ENCODE results near the gene SNRPA1. TPM values are rescaled to one million over a fixed set of nuclear protein-coding genes. Genes with fewer than 3 reads are reported as not detected.

SNRPA1 gene
- total RNA-seq, 4 donors from 2014 or later = 3.2 to 56.4 (median 25.7) TPM

DNA sequence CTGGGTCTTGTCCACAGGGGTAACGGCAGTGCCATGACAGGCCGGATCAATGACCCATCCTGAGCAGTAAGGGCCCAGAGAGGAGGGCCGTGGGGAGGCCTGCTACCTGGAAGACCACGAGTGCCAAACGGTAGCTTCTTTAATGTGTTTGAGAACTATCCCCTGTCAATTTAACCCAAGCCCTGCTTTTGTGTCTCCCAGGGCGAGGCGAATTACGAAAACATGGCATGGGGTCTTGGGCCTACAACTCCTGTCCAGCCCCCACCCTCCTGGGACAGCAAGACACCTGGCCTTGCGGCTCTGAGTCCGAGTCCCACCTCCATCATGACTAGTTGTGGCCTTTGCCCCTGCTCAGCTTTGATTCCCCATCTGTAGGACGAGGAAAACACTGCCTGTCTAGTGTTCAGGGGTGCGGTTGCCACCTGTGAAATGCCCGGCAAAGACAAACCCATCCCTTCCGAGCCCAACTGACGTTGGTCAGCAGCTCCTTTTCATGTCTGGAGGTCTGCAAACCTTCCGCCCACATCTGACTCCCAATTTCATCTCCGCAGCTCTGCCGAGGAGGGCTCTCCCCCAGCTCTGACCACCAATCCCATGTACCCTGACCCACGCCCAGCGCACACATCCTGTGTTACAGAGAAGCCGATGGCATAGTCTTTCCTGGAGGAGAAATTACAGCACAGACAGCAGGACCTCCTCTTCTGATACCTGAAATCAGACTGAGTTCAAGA lies 28.9 kb upstream of the SNRPA1 start:
- no peaks in the 10 kb centered on the region for H3K27me3 ChIP-seq
- no peak overlapping the region for H3K27ac ChIP-seq
- H3K9me3 ChIP-seq = no peaks in the 10 kb centered on the region
- no peaks in the 10 kb centered on the region for H3K36me3 ChIP-seq
- intact Hi-C loops (cut with DNase I; ENCODE audit: low total_unique reads) = no loop called here
- H3K4me1 ChIP-seq = no peaks in the 10 kb centered on the region
- DNase-seq = no peak
- TF ChIP-seq CTCF (IDR thresholded peaks at IDR 0.05) (no peak), POLR2A (IDR thresholded peaks at IDR 0.05) (no peak)
- no peak overlapping the region for H3K4me3 ChIP-seq

DNA sequence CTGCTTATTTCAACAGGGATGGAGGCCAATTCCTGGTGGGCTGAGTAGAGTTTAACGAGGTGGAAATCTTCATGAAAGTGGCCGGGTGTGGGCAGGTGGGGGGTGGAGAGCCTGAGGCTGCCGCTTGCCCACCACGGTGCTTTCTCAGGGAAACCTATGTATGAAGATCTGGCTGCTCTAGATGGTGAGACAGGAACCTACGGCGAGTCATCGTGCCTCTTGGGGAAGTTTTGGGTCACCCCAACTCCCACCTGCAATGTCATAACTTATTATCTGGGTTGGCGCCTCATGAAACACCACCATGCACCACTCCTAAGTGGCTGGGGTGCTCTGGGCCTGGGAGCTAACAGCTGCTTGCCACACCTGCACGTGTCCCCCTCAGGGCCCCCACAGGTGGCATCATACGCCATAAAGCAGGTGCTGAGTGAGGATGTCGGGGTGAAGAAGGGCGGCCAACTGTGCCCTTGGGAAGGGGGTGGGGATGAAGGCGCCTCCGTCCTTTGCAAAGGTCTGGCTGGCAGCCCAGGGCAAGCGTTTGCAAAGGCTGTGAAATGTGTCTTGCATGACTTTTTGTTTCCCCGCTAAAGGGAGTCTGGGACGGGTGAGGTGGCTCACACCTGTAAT lies 27.9 kb upstream of the SNRPA1 start:
- H3K4me3 ChIP-seq = no peak overlapping the region
- TF ChIP-seq POLR2A (IDR thresholded peaks at IDR 0.05) (no peak), CTCF (IDR thresholded peaks at IDR 0.05) (no peak)
- H3K36me3 ChIP-seq = no peaks in the 10 kb centered on the region
- intact Hi-C loops (cut with DNase I; ENCODE audit: low total_unique reads) = no loop called here
- no peak for DNase-seq
- no peak overlapping the region for H3K27ac ChIP-seq
- no peaks in the 10 kb centered on the region for H3K4me1 ChIP-seq
- no peaks in the 10 kb centered on the region for H3K9me3 ChIP-seq
- no peaks in the 10 kb centered on the region for H3K27me3 ChIP-seq

DNA sequence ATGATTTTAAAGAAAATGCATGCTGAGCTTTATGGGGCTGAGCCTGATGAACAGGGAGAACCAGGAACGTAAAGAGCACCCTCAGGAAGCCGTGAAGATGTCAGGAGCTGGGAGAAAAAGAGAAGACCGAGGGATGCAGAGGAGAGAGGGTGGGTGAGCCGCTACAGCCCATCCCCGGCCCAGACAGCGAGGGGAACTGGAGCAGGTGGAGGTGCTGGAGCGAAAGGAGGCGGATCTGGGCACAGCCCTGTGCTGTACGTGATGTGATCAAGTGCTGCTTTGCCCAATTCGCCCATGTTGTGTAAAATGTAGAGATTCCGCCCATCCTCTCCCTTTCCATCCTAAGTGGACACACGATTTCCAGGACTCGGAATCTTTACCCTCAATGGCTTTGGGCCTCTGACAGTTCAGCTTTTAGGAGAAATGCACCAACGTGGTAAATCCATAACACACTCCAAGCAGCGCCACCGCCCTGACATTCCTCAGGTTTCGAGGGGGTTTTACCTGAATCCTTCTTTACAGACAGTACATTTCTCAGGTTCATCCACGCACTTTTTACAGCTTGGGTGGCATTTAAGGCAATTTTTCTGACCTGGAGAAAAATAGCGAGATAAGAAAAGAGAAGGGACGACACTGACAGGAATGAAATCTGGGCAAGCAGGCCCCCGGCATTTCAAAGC lies 27.1 kb upstream of the SNRPA1 start:
- H3K9me3 ChIP-seq = no peaks in the 10 kb centered on the region
- DNase-seq = no peak

DNA sequence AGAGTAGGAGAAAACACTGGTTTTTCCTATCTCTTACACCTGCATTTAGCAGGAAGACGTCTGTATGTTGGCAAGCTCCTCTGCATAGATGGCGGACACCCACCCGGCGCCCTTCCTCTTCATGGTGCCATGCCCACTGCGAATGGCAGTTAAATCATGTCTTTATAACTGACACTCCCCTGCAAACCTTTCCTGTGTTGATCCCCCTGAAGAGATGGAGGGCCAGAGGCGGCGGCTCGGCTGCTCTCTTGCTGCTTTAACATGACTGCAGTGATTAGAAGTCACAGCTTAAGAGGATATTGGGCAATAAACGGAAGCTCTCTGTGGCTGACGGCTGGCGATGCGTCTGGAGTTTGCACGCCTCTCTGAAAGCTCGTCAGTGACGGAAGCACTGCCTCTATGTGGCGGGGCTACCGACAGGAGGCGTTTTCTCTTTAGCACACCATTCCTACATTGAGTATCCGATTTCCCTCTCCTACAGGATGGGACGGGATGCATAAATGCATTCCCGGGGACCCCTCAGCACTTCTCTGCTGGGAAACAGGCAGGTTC lies 25.5 kb upstream of the SNRPA1 start:
- DNase-seq = no peak
- Histone ChIP-seq H3K36me3 (no peaks in the 10 kb centered on the region), H3K27me3 (no peaks in the 10 kb centered on the region), H3K9me3 (no peaks in the 10 kb centered on the region), H3K4me3 (no peak overlapping the region), H3K4me1 (no peaks in the 10 kb centered on the region), H3K27ac (no peak overlapping the region)
- TF ChIP-seq POLR2A (IDR thresholded peaks at IDR 0.05) = no peak
- TF ChIP-seq CTCF (IDR thresholded peaks at IDR 0.05) = no peak
- intact Hi-C loops (cut with DNase I; ENCODE audit: low total_unique reads) = no loop called here

More for the DNA sequence above, 27.1 kb upstream of the SNRPA1 start:
- no peak overlapping the region for H3K27ac ChIP-seq
- no peaks in the 10 kb centered on the region for H3K27me3 ChIP-seq
- H3K36me3 ChIP-seq = no peaks in the 10 kb centered on the region
- TF ChIP-seq CTCF (IDR thresholded peaks at IDR 0.05) (no peak), POLR2A (IDR thresholded peaks at IDR 0.05) (no peak)
- no peaks in the 10 kb centered on the region for H3K4me1 ChIP-seq
- no peak overlapping the region for H3K4me3 ChIP-seq
- intact Hi-C loops (cut with DNase I; ENCODE audit: low total_unique reads) = no loop called here

GRCh38 chr15:101318839-101319238 lies 23.8 kb upstream of the SNRPA1 start:
- Histone ChIP-seq H3K27me3 (no peaks in the 10 kb centered on the region), H3K4me1 (no peaks in the 10 kb centered on the region), H3K36me3 (no peaks in the 10 kb centered on the region), H3K4me3 (no peak overlapping the region), H3K27ac (no peak overlapping the region), H3K9me3 (no peaks in the 10 kb centered on the region)
- TF ChIP-seq CTCF (IDR thresholded peaks at IDR 0.05) (no peak), POLR2A (IDR thresholded peaks at IDR 0.05) (no peak)
- intact Hi-C loops (cut with DNase I; ENCODE audit: low total_unique reads) = no loop called here
- DNase-seq = no peak

Measured in uterus (tissue), 4 donors.